Lower lobe of right lung (tissue), 2 donors: Measurements from ENCODE around the gene CCNF. TPM values are rescaled to one million over a fixed set of nuclear protein-coding genes. Genes with fewer than 3 reads are reported as not detected.
A peak's percentile ranks its signal among the peaks of the same experiment; 100 is the strongest.

ENCODE experiments used
- ATAC-seq, 2 donors: fragments of 200-7000 bp; cut with Tn5 transposase; one replicate each; pipeline ENCODE4 v1.9.1; 2020 to 2022; ENCODE audit warnings: mild to moderate bottlenecking in 2 of 2, moderate library complexity in 2 of 2
- DNase-seq: peaks from one replicate; pipeline ENCODE4 v3.0.0-alpha.2; 2020
- H3K27ac ChIP-seq: fragments of 200-600 bp; one replicate; pipeline ENCODE4 v1.8.0; 2022
- H3K27me3 ChIP-seq: fragments of 200-600 bp; one replicate; pipeline ENCODE4 v1.8.0; 2022; ENCODE audit warnings: low read depth
- H3K36me3 ChIP-seq: fragments of 200-600 bp; one replicate; pipeline ENCODE4 v1.8.0; 2022; ENCODE audit warnings: mild to moderate bottlenecking
- H3K4me1 ChIP-seq: fragments of 200-600 bp; one replicate; pipeline ENCODE4 v1.8.0; 2022
- H3K4me3 ChIP-seq: fragments of 200-600 bp; one replicate; pipeline ENCODE4 v1.8.0; 2022; ENCODE audit warnings: mild to moderate bottlenecking
- H3K9me3 ChIP-seq: fragments of 200-600 bp; one replicate; pipeline ENCODE4 v1.8.0; 2022
- CTCF ChIP-seq: fragments of 200-600 bp; IDR thresholded peaks from one replicate; pipeline ENCODE4 v1.8.0; 2022; ENCODE audit warnings: antibody characterized with exemption, mild to moderate bottlenecking
- intact Hi-C: fragments of 100-400 bp; cut with DNase I; formaldehyde crosslinking; loops from one replicate; pipeline ENCODE4 v1.11.0; 2022
- total RNA-seq: library from RNA; stranded (reverse); fragmentation: NEBNext Ultra II Directional; extraction: Animal tissue kit (Norgen Biotek cat#: 25700); gene quantifications from one replicate; pipeline ENCODE4 v1.2.1, GENCODE V29; 2021
- donor health status: DM: no; HTN: yes; CAD: no; lungs with severe emphysema.

Gene CCNF
- total RNA-seq, 1 donor from 2014 or later: 3.4 TPM

- H3K27ac ChIP-seq: no peak overlapping the region
- peaks cover 34% of the 10 kb centered on the region for H3K4me1 ChIP-seq
- no peaks in the 10 kb centered on the region for H3K9me3 ChIP-seq
- no peak for TF ChIP-seq CTCF
- intact Hi-C loops: no loop called here
- no peaks in the 10 kb centered on the region for H3K27me3 ChIP-seq
- no peak overlapping the region for H3K4me3 ChIP-seq
- DNase-seq (no peak), ATAC-seq (no peak)
- no peaks in the 10 kb centered on the region for H3K36me3 ChIP-seq
Measured at GRCh38 chr16:2489581-2489980, 60.3 kb downstream of the CCNF start.

- H3K9me3 ChIP-seq: no peaks in the 10 kb centered on the region
- H3K4me1 ChIP-seq: peaks cover 31% of the 10 kb centered on the region
- no peak for TF ChIP-seq CTCF
- intact Hi-C loops: no loop called here
- ATAC-seq: no peak
- DNase-seq: no peak
- no peaks in the 10 kb centered on the region for H3K27me3 ChIP-seq
- no peak overlapping the region for H3K27ac ChIP-seq
- no peak overlapping the region for H3K4me3 ChIP-seq
- no peaks in the 10 kb centered on the region for H3K36me3 ChIP-seq
Measured at GRCh38 chr16:2490190-2491105, 61.2 kb downstream of the CCNF start.

- peaks cover 14% of the 10 kb centered on the region for H3K36me3 ChIP-seq
- ATAC-seq: no peak
- no peaks in the 10 kb centered on the region for H3K9me3 ChIP-seq
- TF ChIP-seq CTCF: no peak
- peaks cover 24% of the 10 kb centered on the region for H3K4me1 ChIP-seq
- no peak for DNase-seq
- intact Hi-C loops: no loop called here
- H3K27me3 ChIP-seq: no peaks in the 10 kb centered on the region
- H3K27ac ChIP-seq: no peak overlapping the region
- no peak overlapping the region for H3K4me3 ChIP-seq
Measured at GRCh38 chr16:2492292-2492691, 63.0 kb downstream of the CCNF start.

- peaks cover 30% of the 10 kb centered on the region for H3K4me1 ChIP-seq
- no peak overlapping the region for H3K4me3 ChIP-seq
- H3K36me3 ChIP-seq: peaks cover 18% of the 10 kb centered on the region
- peak; percentile 69 to 78 for ATAC-seq
- peak overlapping the region; percentile 20 for H3K27ac ChIP-seq
- no peaks in the 10 kb centered on the region for H3K27me3 ChIP-seq
- H3K9me3 ChIP-seq: no peaks in the 10 kb centered on the region
- DNase-seq: no peak
- intact Hi-C loops: no loop called here
- no peak for TF ChIP-seq CTCF
Measured at GRCh38 chr16:2493605-2494004, 64.4 kb downstream of the CCNF start.

- no peak overlapping the region for H3K4me3 ChIP-seq
- no peak for DNase-seq
- H3K36me3 ChIP-seq: peaks cover 26% of the 10 kb centered on the region
- H3K4me1 ChIP-seq: peaks cover 40% of the 10 kb centered on the region
- TF ChIP-seq CTCF: no peak
- H3K9me3 ChIP-seq: no peaks in the 10 kb centered on the region
- ATAC-seq: peak; percentile 65 to 84
- peak overlapping the region; percentile 33 for H3K27ac ChIP-seq
- intact Hi-C loops: no loop called here
- no peaks in the 10 kb centered on the region for H3K27me3 ChIP-seq
Measured at GRCh38 chr16:2494616-2495015, 65.4 kb downstream of the CCNF start.
